Anterior cingulate cortex (tissue), 58 donors: Measurements from ENCODE around the gene MCEMP1.

ENCODE experiments used
- DNase-seq, 58 donors: peaks; one replicate each; lab custom pipeline; 2025; lab: John Stamatoyannopoulos, UW

MCEMP1 gene

GRCh38 chr19:7716762-7717161 lies 39.9 kb downstream of the MCEMP1 start:
- no peak for DNase-seq

GRCh38 chr19:7718668-7719067 lies 41.8 kb downstream of the MCEMP1 start:
- DNase-seq = no peak

- DNase-seq = no peak
Observed at GRCh38 chr19:7720351-7720750, 43.5 kb downstream of the MCEMP1 start.

- no peak for DNase-seq
Observed at GRCh38 chr19:7722231-7722651, 45.4 kb downstream of the MCEMP1 start.

GRCh38 chr19:7725791-7726190 lies 48.9 kb downstream of the MCEMP1 start:
- DNase-seq = no peak

- no peak for DNase-seq
Observed at GRCh38 chr19:7729211-7729610, 52.3 kb downstream of the MCEMP1 start.
